Stimulated activated naive B cell treated with anti-CD40 and anti-IgM and Interleukin-4, amounts not matched to agents 10 μg/mL and 1 μg/mL and 100 μg/mL, for 72 hours (primary cell): ENCODE measurements around the gene DNAAF6.
"Not testable (repeated sequence)": the region's sequence is repeated elsewhere in the genome, so short reads cannot be mapped to it uniquely, and the experiment has no call there.

ENCODE experiments used
- ATAC-seq, 2 donors: fragments of 150-1000 bp; cut with Tn5 transposase; replicated peaks; 2 replicates each; pipeline ENCODE4 v1.10.0; 2021; ENCODE audit warnings: moderate library complexity in 1 of 2
- DNase-seq: peaks from one replicate; pipeline ENCODE4 v3.0.0; 2021
- H3K27ac Mint-ChIP-seq: one replicate; pipeline ENCODE4 v1.8.0; 2022; ENCODE audit warnings: mild to moderate bottlenecking, mixed read lengths
- H3K27me3 Mint-ChIP-seq, 2 donors: one replicate each; pipeline ENCODE4 v1.8.0; 2022; ENCODE audit warnings: mixed read lengths in 2 of 2
- H3K36me3 Mint-ChIP-seq, 2 donors: one replicate each; pipeline ENCODE4 v1.8.0; 2022; ENCODE audit warnings: mixed read lengths in 2 of 2, mild to moderate bottlenecking in 1 of 2
- H3K4me1 Mint-ChIP-seq, 2 donors: one replicate each; pipeline ENCODE4 v1.8.0; 2022; ENCODE audit warnings: mixed read lengths in 2 of 2, mild to moderate bottlenecking in 1 of 2
- H3K4me3 Mint-ChIP-seq, 2 donors: one replicate each; pipeline ENCODE4 v1.8.0; 2022; ENCODE audit warnings: mild to moderate bottlenecking in 2 of 2, mixed read lengths in 2 of 2, moderate library complexity in 1 of 2
- H3K9me3 Mint-ChIP-seq, 2 donors: one replicate each; pipeline ENCODE4 v1.8.0; 2022; ENCODE audit warnings: mixed read lengths in 2 of 2, mild to moderate bottlenecking in 1 of 2

Gene DNAAF6

DNA sequence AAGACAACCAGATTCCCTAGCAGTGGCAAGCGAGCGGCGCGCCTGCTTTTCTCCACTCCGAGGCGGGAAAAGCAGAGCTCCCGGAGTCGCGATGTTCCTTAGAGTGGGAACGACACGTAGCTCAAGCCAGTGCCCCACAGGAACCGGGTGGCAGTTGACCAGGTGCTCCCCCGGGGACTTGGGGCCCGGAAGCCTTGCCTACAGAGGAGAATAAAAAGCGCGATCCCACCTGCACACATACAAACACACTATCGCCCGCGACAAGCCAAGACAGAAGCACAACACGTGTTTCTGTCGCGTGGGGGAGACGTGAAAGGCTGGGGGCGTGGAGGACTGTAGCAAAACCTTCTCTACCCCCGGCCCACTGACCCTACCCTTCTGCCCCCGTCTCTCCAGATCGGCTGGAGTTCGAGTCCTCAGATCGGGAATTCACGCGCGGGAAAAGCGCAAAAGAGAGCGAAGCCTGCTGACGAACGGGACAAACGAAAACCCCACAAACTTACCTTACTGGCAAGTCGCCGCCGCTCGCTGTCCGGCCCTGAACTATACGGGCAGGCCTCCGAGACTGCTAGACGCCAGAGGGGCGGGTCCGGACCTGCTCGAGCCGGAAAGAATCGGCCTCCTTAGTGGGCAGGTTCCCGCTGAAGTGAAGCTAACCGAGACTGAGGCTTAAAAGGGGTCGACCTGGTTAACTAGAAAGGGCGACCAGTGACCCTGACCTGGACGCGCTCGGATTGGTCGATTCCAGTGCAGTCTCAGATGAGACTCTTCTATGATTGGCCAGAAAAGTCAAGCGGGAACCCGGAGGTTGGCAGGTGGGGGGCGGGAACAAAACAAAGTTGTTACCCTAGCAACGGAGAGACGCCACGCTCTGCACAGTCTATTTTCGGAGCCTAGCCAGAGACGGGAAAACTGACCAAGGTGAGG is at the start of gene DNAAF6, which contains the start of gene NUP62CL:
TSS of gene DNAAF6 (plus strand) at position 842 of the 927 bp plus-strand sequence. CDS start 6,265 bp downstream, outside the sequence.
TSS of gene NUP62CL (minus strand) at position 664 of the 927 bp plus-strand sequence. CDS start 31,287 bp downstream, outside the sequence.
- peak; percentile 95 to 96 for ATAC-seq
- peak within 1 kb of the TSS; percentile 71 for H3K27ac Mint-ChIP-seq
- no peaks in the 10 kb centered on the region for H3K36me3 Mint-ChIP-seq
- H3K4me1 Mint-ChIP-seq: peaks cover 2 to 8% of the 10 kb centered on the region in 2 donors
- H3K4me3 Mint-ChIP-seq: peak within 1 kb of the TSS; percentile 81 to 85
- DNase-seq: peak; percentile 57
- H3K27me3 Mint-ChIP-seq: peaks cover 4 to 6% of the 10 kb centered on the region in 2 donors
- H3K9me3 Mint-ChIP-seq: peaks cover 2 to 4% of the 10 kb centered on the region in 2 donors

DNA sequence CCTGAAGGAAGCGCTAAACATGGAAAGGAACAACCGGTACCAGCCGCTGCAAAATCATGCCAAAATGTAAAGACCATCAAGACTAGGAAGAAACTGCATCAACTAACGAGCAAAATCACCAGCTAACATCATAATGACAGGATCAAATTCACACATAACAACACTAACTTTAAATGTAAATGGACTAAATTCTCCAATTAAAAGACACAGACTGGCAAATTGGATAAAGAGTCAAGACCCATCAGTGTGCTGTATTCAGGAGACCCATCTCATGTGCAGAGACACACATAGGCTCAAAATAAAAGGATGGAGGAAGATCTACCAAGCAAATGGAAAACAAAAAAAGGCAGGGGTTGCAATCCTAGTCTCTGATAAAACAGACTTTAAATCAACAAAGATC is 48.8 kb upstream of the DNAAF6 start:
- H3K27ac Mint-ChIP-seq, H3K4me3 Mint-ChIP-seq, H3K36me3 Mint-ChIP-seq, H3K4me1 Mint-ChIP-seq, DNase-seq, H3K9me3 Mint-ChIP-seq, H3K27me3 Mint-ChIP-seq, ATAC-seq: not testable (repeated sequence)

DNA sequence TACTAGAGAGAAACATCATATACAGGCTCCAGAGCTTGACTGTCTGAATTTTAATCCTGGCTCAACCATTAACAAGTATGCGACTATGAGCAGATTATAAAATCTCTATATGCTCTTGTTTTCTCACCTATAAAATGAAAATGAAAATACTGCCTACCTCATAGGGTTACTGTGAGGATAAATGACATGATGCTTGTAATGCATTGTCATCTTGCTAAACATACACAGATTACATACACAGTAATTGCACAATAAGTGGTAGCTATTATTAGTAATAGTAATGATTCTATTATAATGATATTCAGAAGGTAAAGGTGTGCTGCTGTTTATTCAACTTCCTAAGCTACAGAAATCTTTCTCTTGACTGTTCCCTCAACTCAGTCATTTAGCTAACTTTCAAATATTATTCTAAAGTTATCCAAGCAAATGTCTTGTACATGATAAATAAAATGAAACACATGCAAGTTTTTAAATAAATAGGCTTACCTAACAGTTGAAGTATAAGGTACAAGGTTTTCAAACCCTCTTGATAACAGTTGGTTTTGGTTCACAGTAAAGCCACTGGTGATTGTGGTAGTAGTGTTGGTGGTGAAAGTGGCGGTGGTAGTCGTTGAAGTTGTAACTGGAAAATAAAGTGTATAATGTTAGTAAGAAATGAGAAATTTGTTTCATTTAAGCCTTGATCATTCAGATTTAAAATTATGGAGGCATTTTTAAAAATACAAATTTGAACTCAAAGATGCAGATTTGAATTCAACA is 39.1 kb upstream of the DNAAF6 start:
- DNase-seq (no peak), ATAC-seq (no peak)
- no peak overlapping the region for H3K27ac Mint-ChIP-seq
- no peaks in the 10 kb centered on the region for H3K27me3 Mint-ChIP-seq
- no peaks in the 10 kb centered on the region for H3K4me1 Mint-ChIP-seq
- no peaks in the 10 kb centered on the region for H3K36me3 Mint-ChIP-seq
- H3K9me3 Mint-ChIP-seq: no peaks in the 10 kb centered on the region
- no peak overlapping the region for H3K4me3 Mint-ChIP-seq

DNA sequence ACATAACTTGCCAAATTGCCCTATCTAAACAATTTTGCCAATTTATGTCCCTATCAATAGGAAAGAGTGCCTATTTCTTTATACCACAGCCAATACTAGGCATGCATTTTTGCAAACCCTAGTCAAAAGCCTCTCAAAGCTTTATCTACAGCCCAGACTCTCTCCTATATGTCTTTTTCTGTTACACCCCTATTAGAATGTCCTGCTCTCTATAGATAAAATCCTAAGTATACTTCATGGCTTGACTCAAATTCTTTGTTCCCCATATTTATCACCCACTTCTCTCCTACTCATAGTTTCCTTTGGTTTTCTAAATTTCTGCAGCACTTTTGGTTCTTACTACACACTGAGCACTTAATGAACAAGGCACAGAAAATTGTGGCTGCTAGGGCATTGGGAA is 38.2 kb upstream of the DNAAF6 start:
- no peak for ATAC-seq

DNA sequence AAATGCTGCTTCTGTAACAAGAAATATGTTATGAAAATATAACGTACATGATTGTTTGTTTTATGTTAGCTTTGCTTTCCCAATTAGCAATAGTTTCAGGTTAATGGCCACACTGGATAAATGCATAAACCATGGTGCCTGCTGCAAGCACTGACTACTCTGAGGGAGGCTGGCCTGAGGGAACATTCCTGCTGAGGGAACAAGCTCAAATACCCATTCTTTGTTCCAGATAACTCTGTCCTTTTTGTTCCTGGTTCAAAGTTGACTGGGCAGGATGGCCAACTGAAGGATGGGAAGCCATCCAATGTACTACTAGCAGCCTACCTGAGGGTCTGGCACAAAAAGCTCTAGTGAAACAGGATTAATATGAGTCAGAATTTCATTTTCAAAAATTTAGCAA is 37.7 kb upstream of the DNAAF6 start:
- H3K4me3 Mint-ChIP-seq: no peak overlapping the region
- no peak for ATAC-seq
- no peaks in the 10 kb centered on the region for H3K36me3 Mint-ChIP-seq
- H3K4me1 Mint-ChIP-seq: no peaks in the 10 kb centered on the region
- DNase-seq: no peak
- H3K9me3 Mint-ChIP-seq: no peaks in the 10 kb centered on the region
- no peak overlapping the region for H3K27ac Mint-ChIP-seq
- no peaks in the 10 kb centered on the region for H3K27me3 Mint-ChIP-seq

More for the DNA sequence above, 38.2 kb upstream of the DNAAF6 start:
- Mint-ChIP-seq H3K36me3 (no peaks in the 10 kb centered on the region), H3K4me1 (no peaks in the 10 kb centered on the region), H3K4me3 (no peak overlapping the region), H3K27ac (no peak overlapping the region), H3K27me3 (no peaks in the 10 kb centered on the region), H3K9me3 (no peaks in the 10 kb centered on the region)
- no peak for DNase-seq

DNA sequence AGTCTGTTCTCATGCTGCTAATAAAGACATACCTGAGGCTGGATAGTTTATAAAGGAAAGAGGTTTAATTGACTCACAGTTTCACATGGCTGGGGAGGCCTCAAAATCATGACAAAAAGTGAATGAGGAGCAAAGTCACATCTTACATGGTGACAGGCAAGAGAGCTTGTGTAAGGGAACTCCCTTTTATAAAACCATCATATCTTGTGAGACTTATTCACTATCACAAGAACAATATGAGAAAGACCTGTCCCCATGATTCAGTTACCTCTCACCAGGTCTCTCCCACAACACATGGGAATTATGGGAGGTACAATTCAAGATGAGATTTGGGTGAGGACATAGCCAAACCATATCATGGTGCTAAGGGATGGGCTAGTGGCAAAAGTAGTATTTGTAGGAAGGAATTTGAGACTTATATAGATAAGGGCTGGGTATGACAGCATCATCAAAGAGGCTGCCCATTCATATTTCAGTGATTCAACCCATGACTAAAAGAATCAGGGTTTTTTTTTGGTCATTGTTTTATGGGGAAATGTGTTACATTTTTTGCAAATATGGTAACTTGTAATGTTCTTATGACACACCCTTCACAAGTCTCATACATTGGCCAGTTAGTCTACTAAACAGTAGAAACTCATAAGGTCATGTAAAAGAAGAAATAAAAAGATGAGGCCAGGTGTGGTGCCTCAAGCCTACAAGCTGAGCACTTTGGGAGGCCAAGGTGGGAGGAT is 34.9 kb upstream of the DNAAF6 start:
- Mint-ChIP-seq H3K36me3 (no peaks in the 10 kb centered on the region), H3K4me1 (no peaks in the 10 kb centered on the region), H3K4me3 (no peak overlapping the region), H3K9me3 (no peaks in the 10 kb centered on the region), H3K27me3 (no peaks in the 10 kb centered on the region), H3K27ac (no peak overlapping the region)
- ATAC-seq (no peak), DNase-seq (no peak)

DNA sequence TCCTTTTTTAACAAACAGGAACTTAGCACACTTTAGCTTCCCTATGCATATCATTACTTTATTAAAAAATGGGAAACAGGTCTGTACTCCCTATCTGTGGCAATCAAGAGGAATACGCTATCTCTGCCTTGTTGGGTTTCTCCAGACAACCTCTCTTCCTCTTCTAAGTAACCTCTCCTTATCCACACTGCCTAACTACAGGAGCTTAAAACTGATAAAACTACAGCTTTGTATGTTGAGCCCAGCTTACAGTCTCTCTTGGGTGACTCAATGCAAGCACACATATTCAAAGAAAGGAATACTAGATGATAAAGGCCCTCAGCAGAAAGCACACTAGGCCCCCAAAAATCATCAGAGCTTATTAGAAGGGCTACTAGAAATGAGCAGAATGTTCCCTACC is 9.1 kb upstream of the DNAAF6 start:
- Mint-ChIP-seq H3K27ac (no peak overlapping the region), H3K4me1 (no peaks in the 10 kb centered on the region), H3K36me3 (no peaks in the 10 kb centered on the region), H3K4me3 (no peak overlapping the region), H3K27me3 (no peaks in the 10 kb centered on the region), H3K9me3 (no peaks in the 10 kb centered on the region)
- DNase-seq (no peak), ATAC-seq (no peak)

DNA sequence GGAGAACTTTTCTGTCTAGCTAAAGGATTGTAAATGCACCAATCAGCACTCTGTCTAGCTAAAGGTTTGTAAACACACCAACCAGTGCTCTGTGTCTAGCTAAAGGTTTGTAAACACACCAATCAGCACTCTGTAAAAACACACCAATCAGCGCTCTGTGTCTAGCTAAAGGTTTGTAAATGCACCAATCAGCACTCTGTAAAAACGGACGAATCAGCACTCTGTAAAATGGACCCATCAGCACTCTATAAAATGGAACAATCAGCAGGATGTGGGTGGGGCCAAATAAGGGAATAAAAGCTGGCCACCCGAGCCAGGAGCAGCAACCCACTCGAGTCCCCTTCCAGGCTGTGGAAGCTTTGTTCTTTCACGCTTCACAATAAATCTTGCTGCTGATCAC is 8.3 kb upstream of the DNAAF6 start:
- not testable (repeated sequence) for H3K27me3 Mint-ChIP-seq, DNase-seq, H3K4me3 Mint-ChIP-seq

DNA sequence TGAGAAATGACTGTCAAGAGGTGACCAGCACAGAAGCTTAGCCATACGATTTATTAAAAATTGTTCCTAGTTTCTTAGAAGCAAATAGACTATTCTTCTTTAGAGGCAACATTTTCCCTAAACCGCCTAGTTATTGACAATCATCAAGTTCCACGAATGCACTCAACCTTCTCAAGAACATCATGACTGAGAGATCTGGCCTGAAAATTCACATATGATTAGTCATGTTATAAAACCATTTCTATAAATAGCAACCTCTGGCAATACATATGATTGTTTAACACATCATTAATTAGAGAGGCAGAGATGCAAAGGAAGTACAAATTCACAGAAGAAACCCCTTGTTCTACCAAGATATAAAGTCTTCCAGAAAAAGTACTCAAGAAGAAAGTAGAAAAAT is 6.9 kb upstream of the DNAAF6 start:
- no peak overlapping the region for H3K4me3 Mint-ChIP-seq
- ATAC-seq (no peak), DNase-seq (no peak)
- H3K9me3 Mint-ChIP-seq: no peaks in the 10 kb centered on the region
- no peaks in the 10 kb centered on the region for H3K27me3 Mint-ChIP-seq
- no peak overlapping the region for H3K27ac Mint-ChIP-seq
- no peaks in the 10 kb centered on the region for H3K36me3 Mint-ChIP-seq
- no peaks in the 10 kb centered on the region for H3K4me1 Mint-ChIP-seq

More for the DNA sequence above, 8.3 kb upstream of the DNAAF6 start:
- not testable (repeated sequence) for H3K27ac Mint-ChIP-seq, H3K9me3 Mint-ChIP-seq, H3K4me1 Mint-ChIP-seq, ATAC-seq, H3K36me3 Mint-ChIP-seq

DNA sequence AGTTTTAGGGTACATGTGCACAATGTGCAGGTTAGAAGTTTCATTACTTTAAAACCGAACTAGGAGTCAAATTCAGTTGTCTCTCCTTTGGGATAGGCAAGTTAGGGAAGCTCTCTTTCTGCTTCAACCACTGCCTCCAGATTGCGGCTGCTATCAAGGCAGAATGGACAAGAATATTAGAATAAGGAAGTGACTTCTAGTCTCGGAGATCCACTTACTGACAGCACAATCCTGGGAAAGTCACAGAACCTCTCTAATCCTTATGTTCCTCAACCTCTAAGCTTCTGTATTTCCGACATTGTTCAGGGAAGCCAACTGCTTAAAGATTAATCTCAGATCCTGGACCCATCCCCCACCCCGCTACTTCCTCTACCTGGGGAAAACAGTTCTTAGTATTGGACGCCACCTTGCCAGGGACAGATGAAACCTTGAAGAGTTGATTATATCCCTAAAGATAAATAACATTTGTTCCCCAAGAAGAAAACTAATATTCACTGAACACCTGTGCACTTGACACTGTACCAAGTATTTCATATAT is 2.3 kb upstream of the DNAAF6 start:
- Mint-ChIP-seq H3K27ac (no peak overlapping the region), H3K4me3 (no peak overlapping the region), H3K4me1 (peaks cover 2 to 8% of the 10 kb centered on the region in 2 donors), H3K36me3 (no peaks in the 10 kb centered on the region), H3K9me3 (peaks cover 2 to 4% of the 10 kb centered on the region in 2 donors), H3K27me3 (peaks cover 4 to 6% of the 10 kb centered on the region in 2 donors)
- ATAC-seq: no peak
- no peak for DNase-seq

DNA sequence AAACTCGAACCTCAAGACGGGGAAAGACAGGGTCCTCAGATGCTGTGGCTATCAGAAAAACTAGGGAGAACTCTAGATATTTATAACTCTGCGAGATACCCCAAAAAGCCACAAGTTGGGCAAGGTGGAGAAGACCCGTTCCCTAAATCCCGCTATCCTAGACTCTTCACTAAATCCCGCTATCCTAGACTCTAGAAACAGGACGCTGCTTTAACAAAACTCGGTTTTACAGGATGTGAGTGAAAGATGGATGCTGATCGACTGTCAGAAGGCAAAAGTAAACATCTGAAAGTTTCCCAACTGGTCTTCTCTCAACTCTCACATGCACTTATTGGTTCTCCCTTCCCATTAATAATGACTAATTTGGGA is 270 bp downstream of the DNAAF6 start:
- ATAC-seq (no peak), DNase-seq (no peak)
- Mint-ChIP-seq H3K27ac (no peak overlapping the region), H3K4me1 (peaks cover 2 to 8% of the 10 kb centered on the region in 2 donors), H3K36me3 (no peaks in the 10 kb centered on the region), H3K4me3 (peak overlapping the region in 1 of 2 donors; percentile 85), H3K9me3 (peaks cover 2 to 4% of the 10 kb centered on the region in 2 donors), H3K27me3 (peaks cover 4 to 6% of the 10 kb centered on the region in 2 donors)

DNA sequence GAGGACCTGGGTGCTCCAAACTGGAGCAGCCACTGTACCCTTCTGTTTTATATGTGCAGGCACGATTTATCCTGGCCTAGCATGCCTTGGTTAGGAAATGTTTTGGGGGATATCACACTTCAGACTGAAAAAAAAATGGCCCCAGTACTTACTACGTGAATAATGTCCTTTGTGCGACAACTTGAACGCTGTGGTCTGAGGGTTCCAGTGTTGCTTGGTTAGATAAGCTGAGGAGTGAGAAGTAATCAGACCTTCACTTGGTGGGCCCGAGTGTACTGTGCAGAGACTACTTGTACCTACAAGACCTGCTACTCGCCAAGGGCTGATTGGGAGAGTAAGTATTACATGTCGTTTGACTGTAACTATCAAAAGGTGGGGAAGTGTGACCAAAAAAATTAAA is 678 bp downstream of the DNAAF6 start:
- Mint-ChIP-seq H3K9me3 (peaks cover 2 to 4% of the 10 kb centered on the region in 2 donors), H3K27me3 (peaks cover 5 to 6% of the 10 kb centered on the region in 2 donors), H3K4me3 (no peak overlapping the region), H3K27ac (no peak overlapping the region), H3K4me1 (peaks cover 2 to 8% of the 10 kb centered on the region in 2 donors), H3K36me3 (no peaks in the 10 kb centered on the region)
- ATAC-seq (no peak), DNase-seq (no peak)

DNA sequence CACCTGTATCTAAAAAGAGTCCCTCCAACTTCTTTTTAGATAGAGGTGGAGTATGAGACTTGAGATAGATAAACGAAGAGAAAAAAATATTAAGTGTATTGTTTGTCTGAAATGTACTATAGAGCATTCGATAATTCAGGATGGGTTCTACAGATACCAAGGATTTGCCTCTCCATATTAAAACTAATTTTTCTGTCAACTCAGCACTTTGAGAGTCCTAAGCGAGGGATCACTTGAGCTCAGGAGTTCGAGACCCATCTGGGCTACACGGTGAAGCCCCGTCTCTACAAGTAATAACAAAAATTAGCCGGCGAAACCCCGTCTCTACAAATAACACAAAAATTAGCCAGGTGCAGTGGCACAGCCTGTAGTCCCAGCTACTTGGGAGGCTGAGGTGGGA is 1.5 kb downstream of the DNAAF6 start:
- Mint-ChIP-seq H3K27ac (no peak overlapping the region), H3K9me3 (peaks cover 2 to 4% of the 10 kb centered on the region in 2 donors), H3K27me3 (peaks cover 6 to 8% of the 10 kb centered on the region in 2 donors), H3K36me3 (no peaks in the 10 kb centered on the region), H3K4me1 (peaks cover 2 to 8% of the 10 kb centered on the region in 2 donors), H3K4me3 (no peak overlapping the region)
- DNase-seq (no peak), ATAC-seq (no peak)

DNA sequence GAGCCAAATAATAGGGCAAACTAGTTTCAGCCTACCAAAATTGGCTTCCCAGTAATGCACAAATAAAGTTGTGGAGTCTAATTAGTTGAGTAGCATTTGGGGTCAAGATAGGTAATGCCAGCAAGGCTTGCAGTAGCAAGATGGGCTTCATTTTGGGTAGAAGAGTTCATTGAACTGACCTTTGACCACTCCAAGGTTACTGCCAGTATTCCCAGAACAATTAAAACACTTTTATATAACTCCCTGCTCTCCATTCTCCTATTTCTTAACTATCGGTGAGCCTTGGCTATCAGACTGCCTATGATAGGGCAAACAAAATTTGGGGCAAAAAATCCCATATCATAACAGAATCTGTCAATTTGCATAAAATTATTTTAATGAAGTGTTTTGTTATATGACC is 7.1 kb downstream of the DNAAF6 start:
- Mint-ChIP-seq H3K4me1 (no peaks in the 10 kb centered on the region), H3K4me3 (no peak overlapping the region), H3K36me3 (no peaks in the 10 kb centered on the region), H3K27ac (no peak overlapping the region), H3K27me3 (peaks cover 0 to 11% of the 10 kb centered on the region in 2 donors), H3K9me3 (no peaks in the 10 kb centered on the region)
- DNase-seq (no peak), ATAC-seq (no peak)
